Natural killer cell treated with Interleukin-12 subunit alpha and Interleukin-12 subunit beta and Interleukin-15 and Interleukin-18, amount 100 ng/mL, for 72 hours (primary cell): ENCODE data around the gene PAX2. TPM values are rescaled to one million over a fixed set of nuclear protein-coding genes. Genes with fewer than 3 reads are reported as not detected.

Experiments
- ATAC-seq, 2 donors: fragments of 150-1000 bp; cut with Tn5 transposase in 1 of 2; sonication (Bioruptor Pico), chemical (Tn5 transposase) in 1 of 2; 2 replicates each; pipeline ENCODE4 v1.10.0; 2021
- DNase-seq: peaks from one replicate; pipeline ENCODE4 v3.0.0; 2022; ENCODE audit warnings: low spot score
- H3K27ac Mint-ChIP-seq, 2 donors: 1 replicate in 1 of 2; 2 replicates in 1 of 2; pipeline ENCODE4 v1.8.0; 2022; ENCODE audit warnings: mixed read lengths in 2 of 2, mild to moderate bottlenecking in 1 of 2, moderate library complexity in 1 of 2
- H3K27me3 Mint-ChIP-seq, 2 donors: 1 replicate in 1 of 2; 2 replicates in 1 of 2; pipeline ENCODE4 v1.8.0; 2022; ENCODE audit warnings: mixed read lengths in 2 of 2
- H3K36me3 Mint-ChIP-seq: one replicate; pipeline ENCODE4 v1.8.0; 2022; ENCODE audit warnings: mixed read lengths
- H3K4me1 Mint-ChIP-seq, 2 donors: 1 replicate in 1 of 2; 2 replicates in 1 of 2; pipeline ENCODE4 v1.8.0; 2022; ENCODE audit warnings: low read depth in 2 of 2, mixed read lengths in 2 of 2, mild to moderate bottlenecking in 1 of 2
- H3K4me3 Mint-ChIP-seq: one replicate; pipeline ENCODE4 v1.8.0; 2022; ENCODE audit warnings: mixed read lengths
- H3K9me3 Mint-ChIP-seq: 2 replicates; pipeline ENCODE4 v1.8.0; 2022; ENCODE audit warnings: mixed read lengths
- total RNA-seq, 2 donors: library from RNA; stranded (reverse); gene quantifications; one replicate each; pipeline ENCODE4 v1.2.3, GENCODE V29; 2022

The PAX2 gene
- total RNA-seq, 2 donors from 2014 or later = not detected

- no peaks in the 10 kb centered on the region for H3K36me3 Mint-ChIP-seq
- H3K27ac Mint-ChIP-seq = no peak overlapping the region
- H3K4me3 Mint-ChIP-seq = no peak overlapping the region
- H3K9me3 Mint-ChIP-seq = no peaks in the 10 kb centered on the region
- peaks cover 65 to 70% of the 10 kb centered on the region in 2 donors for H3K27me3 Mint-ChIP-seq
- DNase-seq (no peak), ATAC-seq (no peak)
- peaks cover 11 to 22% of the 10 kb centered on the region in 2 donors for H3K4me1 Mint-ChIP-seq
These were observed 5.6 kb upstream of the PAX2 start for GRCh38 chr10:100739517-100740368.

GRCh38 chr10:100740476-100741377 lies 4.7 kb upstream of the PAX2 start:
- Mint-ChIP-seq H3K36me3 (no peaks in the 10 kb centered on the region), H3K9me3 (no peaks in the 10 kb centered on the region), H3K4me1 (peaks cover 6 to 19% of the 10 kb centered on the region in 2 donors), H3K27me3 (peaks cover 62 to 63% of the 10 kb centered on the region in 2 donors), H3K27ac (no peak overlapping the region), H3K4me3 (no peak overlapping the region)
- DNase-seq (no peak), ATAC-seq (no peak)

GRCh38 chr10:100741378-100742075 lies 3.9 kb upstream of the PAX2 start:
- no peak for ATAC-seq
- Mint-ChIP-seq H3K27me3 (peaks cover 63 to 69% of the 10 kb centered on the region in 2 donors), H3K4me1 (peaks cover 11 to 21% of the 10 kb centered on the region in 2 donors), H3K36me3 (no peaks in the 10 kb centered on the region), H3K27ac (no peak overlapping the region), H3K4me3 (no peak overlapping the region), H3K9me3 (no peaks in the 10 kb centered on the region)
- no peak for DNase-seq

GRCh38 chr10:100742076-100742771 lies 3.2 kb upstream of the PAX2 start:
- Mint-ChIP-seq H3K27me3 (peaks cover 65 to 69% of the 10 kb centered on the region in 2 donors), H3K4me1 (peaks cover 18 to 19% of the 10 kb centered on the region in 2 donors), H3K27ac (no peak overlapping the region), H3K36me3 (peaks cover 4% of the 10 kb centered on the region), H3K4me3 (no peak overlapping the region), H3K9me3 (no peaks in the 10 kb centered on the region)
- no peak for DNase-seq
- ATAC-seq = no peak

- Mint-ChIP-seq H3K4me3 (no peak overlapping the region), H3K4me1 (peaks cover 16 to 21% of the 10 kb centered on the region in 2 donors), H3K27me3 (peaks cover 64 to 65% of the 10 kb centered on the region in 2 donors), H3K9me3 (no peaks in the 10 kb centered on the region), H3K36me3 (peaks cover 5% of the 10 kb centered on the region), H3K27ac (no peak overlapping the region)
- DNase-seq (no peak), ATAC-seq (no peak)
These were observed 2.4 kb upstream of the PAX2 start for GRCh38 chr10:100742936-100743335.

- Mint-ChIP-seq H3K4me1 (peaks cover 10 to 15% of the 10 kb centered on the region in 2 donors), H3K4me3 (no peak overlapping the region), H3K27me3 (peaks cover 56 to 59% of the 10 kb centered on the region in 2 donors), H3K36me3 (peaks cover 5% of the 10 kb centered on the region), H3K9me3 (no peaks in the 10 kb centered on the region), H3K27ac (no peak overlapping the region)
- ATAC-seq (peak; percentile 43 to 76), DNase-seq (peak; percentile 72)
These were observed 1.7 kb upstream of the PAX2 start for GRCh38 chr10:100743626-100744135.

- Mint-ChIP-seq H3K4me1 (peaks cover 14 to 15% of the 10 kb centered on the region in 2 donors), H3K27me3 (peaks cover 62 to 65% of the 10 kb centered on the region in 2 donors), H3K27ac (no peak overlapping the region), H3K9me3 (no peaks in the 10 kb centered on the region), H3K4me3 (peak overlapping the region; percentile 8), H3K36me3 (peaks cover 5% of the 10 kb centered on the region)
- ATAC-seq (no peak), DNase-seq (no peak)
These were observed 1.0 kb upstream of the PAX2 start for GRCh38 chr10:100744136-100744986.

GRCh38 chr10:100745882-100746783 lies 751 bp downstream of the PAX2 start:
- Mint-ChIP-seq H3K4me3 (peak overlapping the region; percentile 32), H3K27me3 (peaks cover 51 to 56% of the 10 kb centered on the region in 2 donors), H3K27ac (no peak overlapping the region), H3K36me3 (peaks cover 5% of the 10 kb centered on the region), H3K4me1 (peaks cover 14 to 15% of the 10 kb centered on the region in 2 donors), H3K9me3 (no peaks in the 10 kb centered on the region)
- DNase-seq (no peak), ATAC-seq (no peak)

- ATAC-seq = no peak
- Mint-ChIP-seq H3K9me3 (no peaks in the 10 kb centered on the region), H3K27me3 (peaks cover 45 to 50% of the 10 kb centered on the region in 2 donors), H3K4me3 (peak overlapping the region; percentile 46), H3K36me3 (peaks cover 5% of the 10 kb centered on the region), H3K27ac (no peak overlapping the region), H3K4me1 (peaks cover 14 to 15% of the 10 kb centered on the region in 2 donors)
- DNase-seq = no peak
These were observed 1.5 kb downstream of the PAX2 start for GRCh38 chr10:100746784-100747455.

GRCh38 chr10:100747456-100748230 lies 2.3 kb downstream of the PAX2 start:
- H3K27me3 Mint-ChIP-seq = peaks cover 49 to 54% of the 10 kb centered on the region in 2 donors
- DNase-seq (no peak), ATAC-seq (no peak)
- H3K4me3 Mint-ChIP-seq = no peak overlapping the region
- no peaks in the 10 kb centered on the region for H3K9me3 Mint-ChIP-seq
- peaks cover 14 to 15% of the 10 kb centered on the region in 2 donors for H3K4me1 Mint-ChIP-seq
- H3K27ac Mint-ChIP-seq = no peak overlapping the region
- H3K36me3 Mint-ChIP-seq = peaks cover 5% of the 10 kb centered on the region
